GM12801 (cell line): Measurements from ENCODE around the gene PCSK6.

ENCODE experiments used
- CTCF ChIP-seq: IDR thresholded peaks from one replicate; pipeline ENCODE4 v1.5.1; 2011; ENCODE audit warnings: control low read depth; ENCODE audit not compliant: insufficient read length; ENCODE audit errors: extremely low read depth

Gene PCSK6

GRCh38 chr15:101316529-101316928, 173.0 kb downstream of the PCSK6 start:
- TF ChIP-seq CTCF = no peak

GRCh38 chr15:101315736-101316135, 173.8 kb downstream of the PCSK6 start:
- no peak for TF ChIP-seq CTCF

- TF ChIP-seq CTCF = no peak
These were observed 175.0 kb downstream of the PCSK6 start for GRCh38 chr15:101314336-101315125.

- TF ChIP-seq CTCF = no peak
These were observed 176.3 kb downstream of the PCSK6 start for GRCh38 chr15:101313041-101313761.

DNA sequence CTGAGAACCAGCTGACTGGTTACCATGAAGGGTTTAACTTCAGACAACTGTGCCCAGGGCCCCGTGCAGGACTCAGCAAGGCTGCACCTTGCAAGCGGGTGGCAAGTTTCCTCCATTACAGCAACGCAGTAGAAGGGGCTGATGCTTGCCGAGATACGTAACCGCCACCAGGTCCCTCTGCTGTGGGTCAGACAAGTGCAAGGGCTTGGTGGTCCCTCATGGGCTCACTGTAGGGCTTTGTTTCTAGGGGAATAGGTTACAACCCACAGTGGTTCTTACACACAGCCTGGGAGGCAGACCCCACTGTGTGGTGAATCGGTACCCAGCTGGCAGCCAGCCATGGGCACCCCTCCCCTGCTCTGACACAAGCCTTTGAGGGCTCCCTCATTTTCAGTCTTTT, 179.0 kb downstream of the PCSK6 start:
- TF ChIP-seq CTCF = no peak

- no peak for TF ChIP-seq CTCF
These were observed 179.4 kb downstream of the PCSK6 start for GRCh38 chr15:101310161-101310480.

GRCh38 chr15:101309436-101310160, 179.9 kb downstream of the PCSK6 start:
- TF ChIP-seq CTCF = no peak
